IPS DF 4.7 (cell line): ENCODE results near the gene LAPTM5.
"Not testable (repeated sequence)": the region's sequence is repeated elsewhere in the genome, so short reads cannot be mapped to it uniquely, and the experiment has no call there.

Experiments used
- DNase-seq: peaks from one replicate; pipeline ENCODE4 v3.0.0-alpha.2; 2013; ENCODE audit warnings: low spot score; ENCODE audit errors: extremely low read depth

The LAPTM5 gene

DNA sequence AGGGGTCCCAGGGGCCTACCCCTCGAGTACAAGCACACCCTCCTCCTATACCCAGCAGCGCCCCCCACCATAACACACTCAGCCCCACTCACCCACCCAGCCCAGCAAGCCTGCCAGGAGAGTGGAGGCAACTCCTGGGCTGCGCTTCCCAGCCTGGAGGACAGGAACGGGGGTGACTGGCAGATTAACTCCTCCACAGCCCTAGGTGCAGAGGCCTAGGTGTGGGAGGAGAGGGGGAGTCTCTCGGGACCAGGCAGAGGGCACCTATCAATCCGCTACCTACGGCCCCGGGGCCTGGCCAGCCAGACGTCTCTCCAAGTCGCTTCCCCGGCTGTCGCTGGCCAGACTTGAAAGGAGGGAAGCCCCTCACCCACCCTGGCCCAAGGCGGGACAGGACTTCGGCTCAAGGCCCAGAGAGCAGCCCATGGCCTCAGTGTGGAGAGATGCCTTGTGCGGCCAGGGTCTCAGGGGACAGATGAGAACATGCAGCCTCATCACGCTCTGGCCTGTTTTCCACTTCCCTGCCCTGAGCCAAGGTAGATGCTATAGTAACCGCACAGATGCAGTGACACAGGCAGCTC lies 59.1 kb downstream of the LAPTM5 start:
- DNase-seq, result no peak

DNA sequence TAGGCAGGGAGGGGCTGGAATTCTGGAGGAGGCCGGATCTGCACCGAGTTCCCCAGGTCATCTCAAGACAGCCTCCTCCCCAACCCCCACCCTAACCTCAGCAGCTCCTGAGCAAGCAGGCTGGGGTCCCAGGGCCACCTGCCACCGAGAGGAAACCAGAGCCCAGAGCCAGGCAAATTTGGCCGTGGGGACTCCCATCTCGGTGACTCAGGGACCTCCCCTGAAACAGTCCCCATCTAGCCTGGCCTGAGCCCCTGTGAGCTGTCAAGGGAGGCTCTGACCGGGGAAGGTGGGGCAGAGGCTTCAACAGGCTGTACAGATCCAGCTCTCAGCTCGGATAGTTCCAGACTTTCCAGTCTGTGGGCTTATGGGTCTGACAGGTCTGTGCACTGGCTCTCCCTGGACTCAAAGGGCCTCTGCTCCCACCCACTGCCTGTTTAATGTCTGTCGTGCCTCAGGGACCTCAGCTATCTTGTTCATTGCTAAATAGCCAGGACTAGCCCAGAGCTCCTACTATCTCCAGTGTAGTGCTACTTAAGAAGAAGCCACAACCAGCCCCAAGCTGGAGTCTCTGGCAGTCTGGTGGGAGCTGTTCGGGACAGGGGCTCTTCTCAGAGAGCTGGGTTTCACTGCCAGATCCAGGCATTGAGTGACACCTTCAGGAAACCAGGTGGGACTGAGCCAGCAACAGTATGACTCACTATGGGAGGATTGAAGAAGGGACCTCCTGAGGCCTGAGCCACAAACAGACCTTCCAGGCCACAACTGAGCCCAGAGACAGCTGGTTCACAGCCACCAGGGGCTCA lies 59.8 kb downstream of the LAPTM5 start:
- no peak for DNase-seq

- DNase-seq, result no peak
Measured at GRCh38 chr1:30696831-30697230, 60.7 kb downstream of the LAPTM5 start.

- DNase-seq, result no peak
Measured at GRCh38 chr1:30695439-30695841, 62.1 kb downstream of the LAPTM5 start.

GRCh38 chr1:30694280-30695175 lies 63.0 kb downstream of the LAPTM5 start:
- no peak for DNase-seq

- DNase-seq, result no peak
Measured at GRCh38 chr1:30693822-30694221, 63.8 kb downstream of the LAPTM5 start.

DNA sequence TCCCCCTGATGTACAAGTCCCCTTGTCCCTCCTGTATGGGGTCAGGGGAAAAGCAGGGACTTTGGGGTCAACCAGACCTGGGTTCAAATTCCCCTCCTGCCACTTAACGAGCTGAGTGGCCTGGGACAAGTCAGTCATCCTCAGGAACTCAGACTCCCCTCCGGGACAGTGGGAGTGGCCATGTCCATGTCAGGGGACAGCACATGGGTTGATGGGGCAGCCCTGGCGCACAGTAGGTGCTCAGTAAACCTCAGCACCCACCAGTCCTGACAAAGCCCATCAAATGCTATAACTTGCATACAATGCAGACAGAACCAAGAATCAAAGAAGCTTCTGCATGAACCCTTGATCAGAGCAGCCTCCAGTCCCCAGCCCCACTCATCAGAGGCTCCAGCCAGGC lies 64.2 kb downstream of the LAPTM5 start:
- no peak for DNase-seq

GRCh38 chr1:30692948-30693301 lies 64.6 kb downstream of the LAPTM5 start:
- DNase-seq, result no peak

DNA sequence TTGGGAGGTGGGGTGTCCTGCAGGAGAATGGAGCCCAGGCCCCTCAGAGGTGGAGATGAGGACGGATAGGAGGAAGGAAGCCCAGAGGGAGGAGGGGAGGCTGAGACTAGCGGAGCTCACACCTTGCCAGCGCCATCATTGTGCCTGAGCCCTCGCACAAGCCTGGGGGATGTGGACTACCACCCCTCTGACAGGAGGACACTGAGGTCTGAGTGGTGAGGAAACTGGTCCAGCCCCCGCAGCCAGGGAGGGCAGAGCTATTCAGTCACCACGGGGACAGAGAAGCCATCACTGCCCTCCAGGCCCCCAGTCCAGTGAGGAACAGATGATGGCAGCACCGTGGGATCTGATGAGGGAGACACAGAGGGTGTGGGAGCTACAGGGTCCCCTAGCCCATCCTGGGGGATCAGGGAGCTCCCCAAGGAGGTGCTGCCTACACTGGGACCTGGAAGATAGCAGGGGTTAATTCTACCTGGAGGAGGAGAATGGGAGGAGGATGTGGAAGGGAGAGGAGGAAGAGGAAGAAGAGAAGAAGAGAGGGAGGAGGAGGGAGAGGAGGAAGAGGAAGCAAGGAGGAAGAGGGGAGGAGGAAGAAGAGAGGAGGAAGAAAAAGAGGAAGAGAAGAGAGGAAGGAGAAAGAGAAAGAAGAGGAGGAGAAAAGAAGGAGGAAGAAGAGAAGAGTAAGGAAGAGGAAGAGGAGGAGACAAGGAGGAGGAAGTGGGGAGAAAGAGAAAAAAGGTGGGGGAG lies 65.2 kb downstream of the LAPTM5 start:
- no peak for DNase-seq

DNA sequence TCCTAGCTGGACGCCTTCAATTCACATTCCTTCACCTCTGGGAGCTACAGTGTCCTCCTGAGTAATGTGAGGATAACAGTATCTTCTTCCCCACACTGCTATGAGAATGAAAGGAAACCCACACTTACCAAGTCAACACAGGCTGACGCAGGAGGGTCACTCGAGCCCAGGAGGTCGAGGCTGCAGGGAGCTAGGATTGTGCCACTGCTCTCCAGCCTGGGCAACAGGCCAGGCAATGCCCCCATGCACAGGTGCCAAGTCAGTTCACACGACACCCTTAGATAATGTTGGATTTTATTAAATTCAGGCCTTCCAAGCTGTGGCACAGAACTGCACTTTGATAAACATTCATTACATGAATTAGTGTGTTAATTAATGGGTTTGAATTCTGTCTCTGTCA lies 66.1 kb downstream of the LAPTM5 start:
- no peak for DNase-seq

DNA sequence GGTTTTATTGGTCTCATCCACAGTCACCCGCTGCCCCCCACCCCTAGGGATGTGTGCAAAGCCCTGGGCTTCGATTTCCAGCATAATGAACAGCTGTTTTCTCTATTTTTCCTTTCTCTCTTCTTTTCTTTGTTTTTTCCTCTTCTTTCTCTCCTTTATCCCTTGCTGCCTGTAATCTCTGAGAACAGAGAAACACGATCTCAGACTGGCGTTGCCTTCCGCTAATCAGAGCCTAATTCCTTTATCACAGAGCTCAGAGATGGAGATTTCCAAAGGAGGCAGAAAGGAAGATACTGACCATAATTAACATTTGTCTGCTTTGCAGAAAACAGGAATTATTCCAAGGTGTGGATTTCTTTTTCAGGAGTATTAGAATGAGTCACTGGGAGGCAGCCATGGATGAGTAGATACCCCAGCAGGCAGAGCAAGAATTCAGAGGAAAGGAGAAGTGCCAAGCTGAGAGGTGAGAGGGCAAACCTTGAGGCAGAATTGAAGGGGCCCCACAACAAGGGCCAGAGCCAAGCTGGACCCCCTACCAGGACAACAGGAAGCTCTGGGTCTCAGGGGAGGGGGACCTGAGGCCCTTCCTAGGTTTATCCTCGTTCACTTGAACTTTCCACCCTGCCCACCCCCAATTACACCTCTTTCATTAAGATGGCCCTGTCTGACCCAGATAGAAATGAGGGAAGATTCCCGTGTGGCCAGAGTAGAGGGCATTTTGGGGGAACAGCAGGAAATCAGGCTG lies 67.5 kb downstream of the LAPTM5 start:
- no peak for DNase-seq

DNA sequence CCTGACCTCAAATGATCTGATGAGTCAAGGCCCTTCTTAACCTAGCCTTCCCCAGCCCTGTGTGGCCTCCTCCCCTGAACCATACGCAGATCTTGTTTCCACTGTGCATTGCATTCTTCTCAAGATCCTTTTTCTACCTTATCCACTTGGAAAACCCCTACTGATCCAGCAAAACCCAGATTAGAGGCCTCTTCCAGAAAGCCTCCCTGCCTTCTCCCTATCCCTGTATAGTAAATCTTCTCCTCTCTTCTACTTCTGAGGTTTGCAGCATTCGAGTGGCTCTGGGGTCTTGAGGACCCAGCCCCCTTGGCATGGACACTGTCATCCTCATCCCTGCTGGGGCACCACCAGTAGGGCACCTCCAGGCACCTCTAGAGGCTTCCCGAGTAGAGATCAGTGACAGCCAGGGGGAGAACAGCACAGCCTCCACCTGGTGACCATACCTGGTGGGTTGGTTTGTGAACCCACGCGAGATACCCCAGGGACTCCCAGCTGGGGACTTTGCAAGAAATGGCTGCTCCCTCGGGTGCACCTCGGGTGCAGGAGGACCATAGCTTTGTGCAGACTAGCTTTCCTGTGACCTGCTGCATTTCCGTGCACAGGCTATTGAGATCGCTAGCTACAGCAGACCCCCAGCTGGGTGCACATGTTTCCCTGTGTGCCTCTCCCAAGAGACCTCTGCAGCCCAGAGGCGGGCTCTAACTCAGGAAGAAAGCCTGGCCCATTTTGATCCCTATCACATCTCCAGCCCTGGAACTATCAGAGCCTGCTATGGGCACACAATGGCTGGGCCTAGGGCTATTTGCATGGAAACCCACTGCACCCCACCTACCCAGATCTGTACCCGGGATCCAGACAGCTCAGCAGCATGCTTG lies 68.4 kb downstream of the LAPTM5 start:
- no peak for DNase-seq

- DNase-seq, result not testable (repeated sequence)
Measured at GRCh38 chr1:30688516-30688915, 69.1 kb downstream of the LAPTM5 start.

DNA sequence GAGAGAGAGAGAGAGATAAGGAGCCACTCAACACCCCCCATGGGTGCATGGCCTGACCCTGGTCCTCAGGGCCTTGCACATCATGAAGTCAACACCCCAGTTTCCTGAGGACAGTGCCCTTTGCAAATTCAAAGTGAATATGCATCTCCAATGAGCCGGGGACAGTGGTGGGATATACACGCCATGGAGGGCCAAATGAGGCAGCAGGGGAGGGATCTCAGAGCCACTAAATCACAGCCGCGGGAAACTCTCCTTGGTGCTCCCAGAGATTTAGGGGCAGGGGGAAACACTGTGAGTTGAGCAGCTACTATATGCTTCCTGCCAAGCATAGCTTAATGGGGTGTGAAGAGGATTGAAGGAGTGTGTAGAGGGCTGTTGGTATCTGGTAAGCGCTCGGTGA lies 69.7 kb downstream of the LAPTM5 start:
- DNase-seq, result no peak

GRCh38 chr1:30686236-30686935 lies 71.2 kb downstream of the LAPTM5 start:
- DNase-seq, result no peak

DNA sequence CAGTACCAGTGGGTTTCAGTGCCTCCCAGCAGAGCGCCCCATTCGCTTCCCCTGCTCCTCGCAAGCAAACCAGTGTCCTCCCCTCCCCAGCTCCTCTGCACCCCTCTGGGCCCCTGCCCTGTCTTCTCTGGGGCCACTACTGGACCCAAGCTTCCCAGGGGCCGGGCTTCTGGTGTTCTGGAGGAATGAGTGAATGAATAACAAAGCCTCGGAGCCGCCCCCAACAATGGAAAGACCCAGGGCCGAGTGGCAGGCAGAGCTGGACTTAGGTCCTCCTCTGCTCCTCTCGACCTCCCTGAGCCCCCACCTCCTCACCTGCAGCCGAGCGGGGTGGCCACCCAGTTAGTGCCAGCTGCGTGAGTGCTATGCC lies 71.8 kb downstream of the LAPTM5 start:
- DNase-seq, result no peak

- peak; percentile 81 for DNase-seq
Measured at GRCh38 chr1:30684881-30685795, 72.4 kb downstream of the LAPTM5 start.

DNA sequence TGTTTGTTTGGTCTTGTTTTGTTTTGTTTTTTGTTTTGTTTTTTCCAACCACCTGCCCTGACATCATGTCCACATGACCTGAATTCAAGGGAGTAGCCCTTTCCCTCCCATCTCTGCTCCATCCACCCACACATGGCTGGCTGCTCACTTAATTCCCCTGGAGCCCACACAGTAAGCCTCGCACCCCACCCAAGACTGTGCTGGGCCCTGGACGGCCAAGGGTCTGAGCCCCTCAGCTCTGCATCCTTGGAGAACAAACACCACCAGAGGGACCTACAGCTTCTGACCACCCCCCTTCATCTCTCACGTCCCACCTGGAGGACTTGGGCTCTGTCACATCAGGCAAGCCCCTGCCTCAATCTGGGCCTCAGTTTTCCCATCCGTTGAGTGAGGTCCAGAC lies 73.3 kb downstream of the LAPTM5 start:
- no peak for DNase-seq
